Stimulated activated CD4-positive, alpha-beta T cell treated with anti-CD3 and anti-CD28 coated beads, TNF-alpha, amount 100 ng/mL, for 1 hour (primary cell): ENCODE results near the gene HOXA7.
A peak's percentile ranks its signal among the peaks of the same experiment; 100 is the strongest.

Experiments
- DNase-seq, 3 donors: peaks; one replicate each; pipeline ENCODE4 v3.0.0-alpha.2; 2020; ENCODE audit warnings: low read depth in 3 of 3, low spot score in 1 of 3

HOXA7 gene

DNA sequence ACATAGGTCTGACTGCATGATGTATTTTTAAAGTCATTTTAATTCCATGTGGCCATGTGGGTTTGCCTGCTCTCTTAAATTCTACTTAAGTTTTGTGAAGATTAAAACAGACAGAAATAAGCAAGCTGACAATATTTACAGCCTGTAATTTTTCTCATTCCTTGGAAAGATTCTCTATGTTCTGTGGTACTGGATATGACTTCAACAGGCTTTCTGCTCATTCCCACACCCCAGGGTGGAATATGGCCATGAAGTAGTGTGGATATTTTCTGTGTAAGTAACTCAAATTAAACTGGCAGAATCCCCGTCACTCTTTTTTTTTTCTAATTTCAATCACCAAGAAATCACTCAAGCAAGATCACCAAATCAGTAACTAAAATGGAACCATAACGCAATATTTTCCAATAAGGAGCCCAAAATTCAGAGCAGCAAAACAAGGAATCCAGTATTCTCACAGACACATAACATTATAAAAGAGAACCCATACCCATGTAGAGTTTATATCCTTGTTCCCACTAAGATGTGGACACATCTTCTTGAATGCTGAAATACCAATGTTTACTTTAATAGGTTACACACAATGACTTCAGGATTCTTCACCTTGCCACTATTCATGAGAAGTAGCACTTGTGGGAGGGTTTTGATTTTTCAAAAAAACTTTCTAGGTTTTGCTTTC lies 18.7 kb downstream of the HOXA7 start:
- DNase-seq = no peak

DNA sequence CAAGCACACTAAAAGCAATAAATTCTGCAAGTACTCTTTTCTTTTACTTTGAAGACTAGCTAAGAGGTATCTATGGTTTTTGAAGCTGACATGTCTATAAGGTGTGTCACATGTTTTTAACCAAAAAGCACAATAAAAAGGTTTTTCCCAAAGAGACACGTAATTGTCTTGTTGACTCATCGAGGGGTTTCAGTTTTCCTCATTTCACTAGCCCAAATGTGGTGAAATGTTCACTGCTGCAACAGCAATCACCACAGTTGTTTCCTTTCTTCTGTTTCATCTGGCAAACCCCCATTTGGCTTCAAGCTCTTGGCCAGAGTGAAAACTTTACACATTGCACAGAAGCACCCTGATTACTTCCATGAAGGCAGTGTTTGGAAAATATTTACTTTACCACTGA lies 22.1 kb downstream of the HOXA7 start:
- DNase-seq = no peak

DNA sequence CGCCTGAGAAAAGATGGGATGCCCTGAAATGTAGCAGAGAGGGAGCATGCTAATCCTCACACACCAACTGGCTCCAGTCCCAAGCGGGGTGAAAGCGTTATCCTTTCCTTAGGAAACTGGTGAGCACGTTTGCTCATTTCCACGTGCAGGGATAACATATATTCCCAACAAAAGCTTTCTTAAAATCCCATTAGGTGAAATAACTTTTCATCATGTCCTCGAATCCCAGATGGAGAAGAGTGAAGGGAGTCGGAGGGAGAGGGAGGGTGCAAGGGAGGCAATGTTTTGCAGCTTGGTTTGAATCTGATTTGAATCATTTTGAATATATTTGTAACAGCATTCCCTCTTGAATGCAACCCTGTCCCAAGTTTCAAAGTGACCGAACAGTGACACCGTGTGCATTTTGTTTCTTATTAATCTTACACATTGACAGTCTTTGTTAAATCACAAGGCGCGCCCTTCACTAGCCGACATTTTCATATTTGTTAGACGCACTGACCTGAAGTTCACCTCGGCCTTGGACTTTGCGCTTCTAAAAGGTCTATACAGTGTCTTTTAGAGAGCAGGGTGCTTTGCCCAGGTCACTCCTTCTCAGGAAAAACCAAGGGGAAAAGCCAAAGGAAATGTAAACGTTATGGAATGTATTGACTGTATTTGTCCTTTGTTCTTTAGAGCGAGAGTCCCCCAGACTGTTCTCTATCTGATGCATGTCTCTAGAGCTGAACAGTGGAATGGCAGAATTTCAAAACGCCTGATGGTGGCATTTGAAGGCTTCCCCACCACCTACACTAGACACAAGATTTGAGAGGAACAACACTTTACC lies 22.9 kb downstream of the HOXA7 start:
- no peak for DNase-seq

DNA sequence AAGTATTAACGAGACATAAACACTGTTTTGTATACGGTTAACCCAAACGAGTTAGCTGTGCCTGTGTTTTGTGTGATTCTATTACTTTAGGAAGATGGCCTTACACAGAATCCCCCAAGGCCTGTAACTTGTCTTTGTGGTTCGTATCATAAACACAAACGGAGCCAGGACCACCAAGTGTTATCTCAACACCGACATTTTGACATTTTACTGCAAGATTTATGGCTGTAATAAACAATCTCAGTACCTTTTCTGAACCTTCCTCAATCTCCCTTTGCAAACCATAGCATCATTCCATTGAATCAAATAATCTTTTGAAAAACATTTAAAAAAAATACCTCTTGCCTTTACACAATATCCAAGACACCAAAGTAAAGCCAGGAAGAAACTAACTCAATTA lies 23.5 kb downstream of the HOXA7 start:
- DNase-seq = no peak

DNA sequence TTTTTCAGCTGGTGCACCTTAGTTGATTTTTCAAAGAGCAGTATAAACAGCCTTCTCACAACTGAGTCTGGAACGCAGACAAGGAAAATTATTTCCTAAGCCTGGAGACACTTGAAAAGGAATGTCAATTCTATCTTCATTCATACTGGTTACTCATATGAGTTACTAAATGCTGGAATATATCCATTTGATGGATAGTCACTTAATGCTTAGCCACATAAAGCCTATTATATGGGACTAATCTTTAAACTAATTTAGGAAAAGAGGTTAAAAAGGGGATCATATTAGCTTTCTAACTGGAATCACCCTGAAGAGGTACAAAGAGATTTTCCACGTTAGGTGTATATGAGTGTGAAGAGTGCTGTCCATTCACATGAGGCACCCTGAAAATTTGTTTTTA lies 24.3 kb downstream of the HOXA7 start:
- no peak for DNase-seq

DNA sequence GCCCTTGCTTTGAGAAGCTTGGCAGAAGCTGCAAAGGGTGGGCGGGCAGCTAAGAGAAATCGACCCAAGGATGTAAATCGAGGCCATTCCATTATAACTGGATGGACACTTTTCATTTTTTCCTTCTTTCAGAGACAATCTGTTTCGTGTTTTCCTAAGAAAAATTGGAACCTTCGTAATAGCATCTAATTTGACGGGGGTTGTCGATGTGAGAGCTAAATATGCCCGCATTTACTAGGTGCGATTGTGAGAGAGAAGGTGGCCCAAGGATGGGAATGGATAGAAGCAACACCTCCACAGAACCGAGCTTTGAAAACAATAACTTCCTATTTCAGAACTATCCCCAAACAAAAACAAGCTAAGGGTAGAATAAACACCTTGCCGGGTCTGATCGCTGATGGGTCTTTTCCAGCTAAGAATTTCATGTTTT lies 25.1 kb downstream of the HOXA7 start:
- DNase-seq = no peak

DNA sequence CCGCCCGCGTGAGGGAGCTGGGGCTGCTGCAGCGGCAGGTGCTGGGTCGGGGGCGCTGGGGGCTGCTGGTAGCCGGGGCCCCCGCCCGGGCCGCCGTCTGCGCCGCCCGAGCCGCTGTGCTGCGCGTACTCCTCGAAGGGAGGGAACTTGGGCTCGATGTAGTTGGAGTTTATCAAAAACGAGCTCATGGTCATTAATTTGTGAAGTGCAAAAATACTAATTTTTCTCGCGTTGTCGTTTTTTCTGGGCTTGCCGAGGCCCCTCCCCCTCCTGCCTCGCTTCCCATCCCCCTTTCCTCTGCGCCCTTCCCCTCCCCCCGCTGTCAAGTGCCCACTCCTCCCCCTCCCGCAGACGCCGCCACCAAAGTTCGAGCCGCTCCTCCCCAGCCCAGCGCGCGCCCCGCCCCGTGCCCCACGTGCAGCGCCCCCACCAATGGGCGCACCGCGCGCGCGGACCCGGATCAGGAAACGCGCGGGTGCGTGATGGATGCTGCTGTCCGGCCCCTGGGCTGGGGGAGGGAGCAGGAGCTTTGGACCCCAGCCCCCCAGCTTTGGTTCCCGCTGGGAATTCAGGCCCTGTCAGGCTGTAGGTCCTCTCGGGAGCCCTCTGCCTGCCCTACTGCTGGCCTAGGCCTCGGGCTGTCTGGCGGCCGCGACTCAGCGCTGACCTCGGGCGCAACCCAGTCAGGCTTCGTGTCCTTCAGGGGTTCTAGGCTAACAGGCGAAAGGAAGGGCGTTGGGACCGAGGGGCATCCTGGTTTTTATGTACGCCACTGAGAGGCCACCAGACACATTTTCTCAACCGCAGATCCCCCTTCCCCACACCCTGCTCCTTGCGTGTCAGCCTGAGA lies 25.7 kb downstream of the HOXA7 start, which contains the start of gene HOXA4:
Gene HOXA4 (minus strand): TSS at position 218 of the 850 bp plus-strand sequence. CDS start 24 bp downstream, at position 194.
- DNase-seq = peak; percentile 36 to 51 (median 42)

DNA sequence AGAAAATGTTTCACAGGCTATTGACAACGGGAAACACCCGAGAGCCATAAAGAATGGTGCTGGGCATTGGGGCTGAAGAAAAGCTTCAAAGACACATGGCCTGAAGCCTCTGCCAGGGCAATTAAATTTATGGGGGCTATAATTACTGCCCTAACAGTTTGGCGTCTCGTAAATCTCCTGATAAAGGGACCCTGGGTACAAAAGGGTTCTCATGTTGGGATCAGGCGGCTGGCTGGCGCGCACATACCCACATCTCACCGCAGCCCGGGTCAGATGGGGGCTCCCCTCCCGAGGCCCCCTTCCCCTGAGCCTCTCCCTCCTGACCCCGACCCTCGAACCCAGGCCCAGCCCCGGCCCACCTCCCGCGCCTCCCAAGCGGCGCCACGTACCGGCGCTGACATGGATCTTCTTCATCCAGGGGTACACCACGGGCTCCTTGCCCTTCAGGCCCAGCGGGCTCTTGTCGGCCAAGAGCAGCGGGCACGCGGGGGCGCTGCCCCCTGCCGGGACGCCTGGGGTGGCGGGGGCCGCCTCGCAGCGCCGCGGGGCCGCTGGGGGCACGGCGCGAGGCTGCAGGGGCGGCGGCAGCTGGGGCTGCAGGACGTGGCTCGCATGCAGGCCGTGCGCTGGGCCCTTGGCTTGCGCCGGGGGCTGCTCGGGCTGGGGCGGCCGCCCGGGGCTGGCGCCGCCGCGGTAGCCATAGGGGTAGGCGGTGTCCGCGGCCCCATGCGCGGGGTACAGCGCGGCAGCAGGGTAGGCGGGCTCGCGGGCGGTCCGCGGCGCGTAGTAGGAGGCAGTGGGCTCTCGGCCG lies 26.5 kb downstream of the HOXA7 start:
- no peak for DNase-seq

DNA sequence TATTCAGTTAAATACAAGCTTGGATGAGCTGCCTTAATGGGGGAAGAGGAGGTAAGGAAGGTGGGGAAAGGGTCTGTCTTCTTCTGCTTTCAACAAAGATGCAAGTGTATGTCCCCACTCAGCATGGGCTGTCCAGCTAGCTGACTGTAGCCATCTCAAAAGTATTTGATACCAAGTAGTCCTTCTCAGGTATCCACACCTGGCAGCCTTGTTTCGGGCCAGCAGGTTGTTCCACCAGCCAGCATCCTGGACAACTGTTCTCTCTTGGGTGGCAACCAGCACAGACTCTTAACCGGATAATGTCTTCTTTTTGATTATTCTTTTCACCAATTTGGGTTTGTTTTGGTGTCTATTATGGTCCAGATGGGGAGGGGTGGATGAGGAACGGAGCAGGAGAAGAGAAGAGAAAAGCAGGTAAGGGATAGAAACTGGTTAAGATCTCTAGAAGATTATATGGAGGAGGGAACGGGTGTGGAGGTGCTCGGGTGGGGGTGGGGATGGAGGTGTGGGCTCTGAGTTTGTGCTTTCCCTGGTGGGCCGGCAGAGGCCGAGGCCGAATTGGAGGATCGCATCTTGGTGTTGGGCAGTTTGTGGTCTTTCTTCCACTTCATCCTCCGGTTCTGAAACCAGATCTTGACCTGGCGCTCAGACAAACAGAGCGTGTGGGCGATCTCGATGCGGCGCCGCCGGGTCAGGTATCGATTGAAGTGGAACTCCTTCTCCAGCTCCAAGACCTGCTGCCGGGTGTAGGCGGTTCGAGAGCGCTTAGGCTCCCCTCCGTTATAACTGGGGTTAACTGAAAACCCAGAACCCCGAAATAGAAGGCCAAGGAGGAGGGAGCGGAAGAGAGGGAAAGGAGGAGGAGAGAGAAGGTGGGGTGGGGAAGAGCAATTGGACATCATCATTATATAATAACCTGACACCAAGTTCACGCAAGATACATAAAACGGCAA lies 27.4 kb downstream of the HOXA7 start:
- DNase-seq = no peak

DNA sequence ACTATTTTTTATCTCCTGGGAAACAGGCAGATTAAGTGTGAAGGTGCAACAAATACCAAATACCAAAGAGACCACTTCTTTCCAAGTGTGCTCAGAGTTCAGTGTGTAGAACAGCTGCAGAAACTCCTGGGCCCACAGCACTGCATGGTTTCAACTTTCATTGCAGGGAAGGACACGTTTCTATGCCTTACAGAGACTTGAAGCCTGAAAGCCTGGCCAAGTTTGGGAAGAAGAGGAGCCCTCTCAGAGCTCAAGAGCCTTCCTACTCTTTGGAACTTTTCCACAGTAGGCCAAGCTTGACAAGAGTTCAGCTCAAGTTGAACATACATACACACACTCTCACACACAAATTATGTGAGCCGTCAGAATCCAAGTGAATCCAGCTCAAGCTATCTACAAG lies 28.4 kb downstream of the HOXA7 start:
- DNase-seq = no peak

DNA sequence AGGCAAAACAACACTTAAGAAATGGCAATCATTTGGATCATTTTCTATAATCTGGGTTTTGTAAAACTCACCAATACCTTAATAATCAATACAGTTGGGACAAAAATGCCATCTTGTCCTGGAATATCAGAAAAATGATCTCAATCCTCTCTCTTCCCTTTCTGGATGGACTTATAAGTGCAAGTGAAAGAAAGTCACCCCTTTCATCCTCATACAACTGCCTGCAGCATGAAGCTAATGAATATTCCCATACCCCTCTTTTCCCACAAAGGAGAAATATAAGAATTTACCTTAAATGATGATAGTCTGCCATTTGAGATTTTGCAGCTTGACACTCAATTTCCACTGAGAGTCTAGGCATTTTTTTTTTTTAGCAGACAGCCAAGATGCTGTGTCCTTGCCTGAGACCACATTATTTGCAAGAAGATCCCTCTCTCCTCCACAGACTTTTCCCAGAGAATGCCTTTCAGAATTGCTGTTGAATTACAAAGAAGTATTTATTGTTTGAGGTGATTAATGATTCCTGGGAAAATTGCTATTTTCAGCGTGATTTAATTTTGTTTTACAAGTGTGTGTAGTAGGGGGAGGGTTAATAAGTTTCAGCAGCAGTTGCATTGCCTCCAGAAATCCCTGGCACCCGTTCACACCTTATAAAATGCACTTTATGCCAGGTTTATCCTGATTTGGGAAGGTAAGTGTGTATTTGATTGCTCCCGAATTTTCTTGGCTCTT lies 29.7 kb downstream of the HOXA7 start:
- DNase-seq = no peak

DNA sequence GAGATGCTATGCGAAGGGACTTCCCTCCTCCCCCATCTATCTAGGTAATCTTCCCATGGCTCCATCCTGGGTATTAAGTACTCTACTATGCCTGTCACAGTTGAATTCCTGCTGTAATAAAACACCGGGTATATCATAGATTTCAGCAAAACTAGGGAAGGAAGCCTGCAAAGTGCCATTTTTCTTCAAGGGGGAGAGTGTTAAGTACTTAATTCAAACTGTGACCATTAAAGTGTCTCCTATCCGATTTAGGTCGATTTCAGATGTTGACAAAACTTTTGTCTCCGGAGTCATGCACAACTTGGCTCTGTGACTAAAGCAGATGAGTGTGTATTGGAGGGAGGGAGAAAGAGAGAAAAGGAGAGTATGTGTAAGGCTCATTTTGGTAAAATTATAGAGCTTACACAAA lies 30.5 kb downstream of the HOXA7 start:
- DNase-seq = no peak

DNA sequence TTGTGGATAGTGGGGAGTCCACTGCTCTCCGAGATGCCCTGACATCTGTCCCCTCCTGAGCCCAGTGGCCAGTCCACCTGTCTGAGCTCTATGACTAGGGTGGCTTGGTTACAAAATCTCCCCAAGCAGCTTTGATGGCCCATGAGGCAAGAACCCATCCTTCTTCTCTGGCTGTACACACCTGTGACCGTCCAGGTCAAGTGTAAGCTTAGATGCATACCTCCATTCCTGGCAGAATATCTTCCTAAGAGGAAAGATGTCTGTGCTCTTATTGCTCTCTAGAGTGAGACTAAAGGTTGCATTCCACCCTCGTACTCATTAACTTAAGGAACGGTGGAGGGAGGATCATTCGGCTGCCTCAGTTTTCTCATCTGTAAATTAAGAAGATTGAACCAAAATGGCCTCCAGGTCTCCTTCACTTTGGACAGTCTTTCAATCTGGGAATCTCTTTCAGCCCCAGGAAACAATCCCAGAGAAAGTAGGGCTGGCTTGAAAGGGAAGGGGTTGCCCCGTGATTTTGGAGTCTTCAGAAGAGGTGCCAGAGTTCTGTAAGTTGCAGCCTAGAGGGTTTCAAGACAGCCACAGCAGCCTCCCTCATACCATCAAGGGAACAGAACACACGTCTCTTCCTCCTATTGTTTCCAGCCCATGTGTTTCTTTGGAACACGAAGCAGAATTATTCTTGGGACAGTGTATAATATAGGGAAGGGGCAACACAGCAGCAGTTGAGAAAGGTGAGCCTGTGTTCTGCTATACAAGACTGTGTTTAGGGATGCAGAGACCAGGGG lies 31.4 kb downstream of the HOXA7 start:
- no peak for DNase-seq

DNA sequence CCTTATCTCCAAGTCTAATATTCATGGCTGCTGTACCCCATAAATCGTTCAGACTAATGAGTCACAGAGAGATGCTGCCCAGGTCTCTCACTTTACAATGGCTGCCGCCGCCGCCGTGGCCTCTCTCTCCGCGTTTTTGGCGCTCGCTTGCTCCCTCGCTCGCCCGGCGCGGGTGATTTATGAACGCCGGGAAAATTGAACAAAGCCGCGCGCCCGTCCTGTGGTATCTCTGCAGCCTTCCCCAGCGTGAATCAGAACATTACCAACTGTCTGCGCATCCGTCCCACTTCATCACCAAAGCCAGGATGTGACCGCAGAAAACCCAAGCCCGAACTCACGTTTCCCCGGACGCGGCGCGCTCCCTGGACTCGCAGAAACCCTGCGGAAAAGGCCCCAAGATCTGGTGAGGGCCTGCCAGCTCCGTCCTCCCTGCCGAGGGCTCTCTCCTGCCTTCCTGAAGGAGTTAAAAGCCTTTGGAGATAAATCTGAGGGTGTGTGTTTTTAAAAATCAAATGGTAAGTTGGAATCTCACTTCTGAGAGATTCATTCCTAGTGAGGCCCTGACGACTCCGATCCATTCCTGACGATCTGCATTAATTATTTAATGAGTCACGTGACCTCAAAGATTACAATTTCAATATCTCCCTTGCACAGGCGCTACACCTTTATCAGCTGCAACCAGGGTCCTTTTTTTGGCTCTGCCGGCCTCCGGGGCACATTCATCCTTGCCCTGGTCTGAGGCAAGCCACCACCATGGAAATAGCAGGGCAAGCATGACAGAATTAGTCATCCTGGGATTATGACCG lies 32.2 kb downstream of the HOXA7 start:
- no peak for DNase-seq

DNA sequence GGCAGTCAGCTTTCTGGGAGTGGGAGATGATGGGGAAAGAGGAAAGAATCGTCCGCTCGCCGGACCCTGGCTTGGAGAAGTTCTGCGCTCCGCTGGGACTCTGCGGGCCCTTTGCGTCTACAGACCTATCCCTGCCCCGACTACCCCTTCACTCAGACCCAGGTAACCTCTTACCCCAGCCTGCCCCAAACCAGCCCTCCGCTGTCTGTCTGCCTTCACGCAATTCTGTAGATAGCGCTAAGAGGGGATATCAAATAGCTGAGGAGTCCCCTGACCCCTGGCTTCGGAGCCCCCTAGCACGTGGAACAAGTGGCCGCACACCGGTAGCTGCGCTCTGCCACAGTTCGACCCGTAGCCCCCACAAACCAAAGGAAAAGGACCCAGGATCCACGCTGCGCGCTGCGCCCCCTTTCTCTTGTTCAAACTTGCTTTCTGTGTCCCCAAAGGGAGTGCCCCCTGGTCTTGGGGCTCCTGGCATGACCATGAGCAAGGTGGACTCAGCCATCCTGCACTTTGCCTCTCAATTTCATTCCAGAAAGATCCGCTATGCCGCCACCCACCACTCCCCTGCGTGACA lies 32.9 kb downstream of the HOXA7 start:
- DNase-seq = no peak

DNA sequence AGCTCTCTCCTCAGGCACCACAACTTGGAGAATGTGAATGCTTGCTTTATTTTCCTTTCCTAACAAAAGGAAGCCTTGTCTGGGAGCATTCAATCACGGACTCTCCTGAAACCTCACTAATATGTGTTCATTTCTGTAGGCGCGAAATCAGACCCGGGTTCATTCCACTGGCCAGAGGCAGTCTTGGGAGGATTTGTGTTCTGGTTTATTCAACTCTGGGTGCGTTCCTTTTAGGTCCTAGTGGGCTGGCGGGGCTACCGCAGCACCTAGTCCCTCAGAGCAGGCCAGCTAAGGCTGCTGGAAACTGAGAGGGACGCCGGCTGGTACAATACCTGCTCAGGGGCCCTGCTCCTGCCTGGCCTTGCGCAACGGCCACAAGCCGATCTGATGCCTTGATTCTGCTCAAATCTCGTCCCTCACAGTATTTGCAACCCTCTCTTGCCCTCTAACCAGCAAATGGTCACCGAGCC lies 33.4 kb downstream of the HOXA7 start:
- DNase-seq = no peak
